Mononuclear cell (primary cell): ENCODE data around the gene MAF. TPM values are rescaled to one million over a fixed set of nuclear protein-coding genes. Genes with fewer than 3 reads are reported as not detected.
A peak's percentile ranks its signal among the peaks of the same experiment; 100 is the strongest.

ENCODE experiments used
- H3K27me3 ChIP-seq: 2 replicates; pipeline ENCODE4 v1.6.0; 2011; ENCODE audit warnings: low read length, control low read depth; ENCODE audit not compliant: insufficient read depth
- H3K4me1 ChIP-seq: 2 replicates; pipeline ENCODE4 v1.5.1; 2011; ENCODE audit warnings: mild to moderate bottlenecking, low read length, control low read depth; ENCODE audit not compliant: insufficient read depth
- H3K4me3 ChIP-seq: 2 replicates; pipeline ENCODE4 v1.5.1; 2011; ENCODE audit warnings: mild to moderate bottlenecking, low read length, moderate library complexity
- H3K9me3 ChIP-seq: 2 replicates; pipeline ENCODE4 v1.5.1; 2011; ENCODE audit warnings: low read depth, mild to moderate bottlenecking, control low read depth, low read length
- total RNA-seq: library from RNA; depleted of rRNA; stranded (reverse); fragments of >200 nt; gene quantifications from one replicate; pipeline ENCODE4 v1.2.3, GENCODE V29; 2012

MAF gene
- 9.1 TPM for total RNA-seq

GRCh38 chr16:79600638-79601091 is at the start of gene MAF:
Gene MAF (minus strand): TSS chr16:79600737. CDS start chr16:79599902, 835 bp downstream.
- Histone ChIP-seq H3K4me1 (peaks cover 20% of the 10 kb centered on the region), H3K9me3 (no peaks in the 10 kb centered on the region), H3K4me3 (peak within 1 kb of the TSS; percentile 59), H3K27me3 (peaks cover 41% of the 10 kb centered on the region)

- no peaks in the 10 kb centered on the region for H3K27me3 ChIP-seq
- no peak overlapping the region for H3K4me3 ChIP-seq
- H3K4me1 ChIP-seq = no peaks in the 10 kb centered on the region
- no peaks in the 10 kb centered on the region for H3K9me3 ChIP-seq
Measured at GRCh38 chr16:79648826-79649225, 48.3 kb upstream of the MAF start.

GRCh38 chr16:79647586-79647985 is 47.0 kb upstream of the MAF start:
- H3K4me1 ChIP-seq = no peaks in the 10 kb centered on the region
- H3K27me3 ChIP-seq = no peaks in the 10 kb centered on the region
- no peaks in the 10 kb centered on the region for H3K9me3 ChIP-seq
- H3K4me3 ChIP-seq = no peak overlapping the region

GRCh38 chr16:79645701-79646100 is 45.2 kb upstream of the MAF start:
- Histone ChIP-seq H3K9me3 (no peaks in the 10 kb centered on the region), H3K27me3 (no peaks in the 10 kb centered on the region), H3K4me3 (no peak overlapping the region), H3K4me1 (peaks cover 5% of the 10 kb centered on the region)

GRCh38 chr16:79644971-79645667 is 44.6 kb upstream of the MAF start:
- H3K9me3 ChIP-seq = no peaks in the 10 kb centered on the region
- H3K27me3 ChIP-seq = no peaks in the 10 kb centered on the region
- no peak overlapping the region for H3K4me3 ChIP-seq
- peaks cover 9% of the 10 kb centered on the region for H3K4me1 ChIP-seq

GRCh38 chr16:79642652-79643051 is 42.1 kb upstream of the MAF start:
- Histone ChIP-seq H3K4me3 (no peak overlapping the region), H3K4me1 (peaks cover 9% of the 10 kb centered on the region), H3K27me3 (no peaks in the 10 kb centered on the region), H3K9me3 (no peaks in the 10 kb centered on the region)

GRCh38 chr16:79640513-79641360 is 40.2 kb upstream of the MAF start:
- Histone ChIP-seq H3K9me3 (no peaks in the 10 kb centered on the region), H3K27me3 (no peaks in the 10 kb centered on the region), H3K4me1 (peaks cover 9% of the 10 kb centered on the region), H3K4me3 (no peak overlapping the region)

- Histone ChIP-seq H3K4me1 (peaks cover 9% of the 10 kb centered on the region), H3K4me3 (no peak overlapping the region), H3K27me3 (no peaks in the 10 kb centered on the region), H3K9me3 (no peaks in the 10 kb centered on the region)
Measured at GRCh38 chr16:79639576-79640311, 39.2 kb upstream of the MAF start.

- H3K4me1 ChIP-seq = peaks cover 9% of the 10 kb centered on the region
- no peaks in the 10 kb centered on the region for H3K9me3 ChIP-seq
- H3K4me3 ChIP-seq = no peak overlapping the region
- no peaks in the 10 kb centered on the region for H3K27me3 ChIP-seq
Measured at GRCh38 chr16:79638386-79638785, 37.8 kb upstream of the MAF start.

- no peaks in the 10 kb centered on the region for H3K9me3 ChIP-seq
- no peaks in the 10 kb centered on the region for H3K27me3 ChIP-seq
- no peak overlapping the region for H3K4me3 ChIP-seq
Measured at GRCh38 chr16:79635488-79635887, 35.0 kb upstream of the MAF start.

GRCh38 chr16:79634298-79634697 is 33.8 kb upstream of the MAF start:
- no peaks in the 10 kb centered on the region for H3K27me3 ChIP-seq
- no peaks in the 10 kb centered on the region for H3K9me3 ChIP-seq
- no peaks in the 10 kb centered on the region for H3K4me1 ChIP-seq
- no peak overlapping the region for H3K4me3 ChIP-seq

More at GRCh38 chr16:79635488-79635887, 35.0 kb upstream of the MAF start:
- peaks cover 2% of the 10 kb centered on the region for H3K4me1 ChIP-seq

- no peaks in the 10 kb centered on the region for H3K9me3 ChIP-seq
Measured at GRCh38 chr16:79632289-79632688, 31.8 kb upstream of the MAF start.

GRCh38 chr16:79628988-79629387 is 28.5 kb upstream of the MAF start:
- Histone ChIP-seq H3K9me3 (no peaks in the 10 kb centered on the region), H3K27me3 (no peaks in the 10 kb centered on the region), H3K4me1 (peaks cover 10% of the 10 kb centered on the region), H3K4me3 (no peak overlapping the region)

More at GRCh38 chr16:79632289-79632688, 31.8 kb upstream of the MAF start:
- Histone ChIP-seq H3K4me3 (no peak overlapping the region), H3K27me3 (no peaks in the 10 kb centered on the region), H3K4me1 (peaks cover 10% of the 10 kb centered on the region)

GRCh38 chr16:79628501-79628975 is 28.0 kb upstream of the MAF start:
- Histone ChIP-seq H3K27me3 (no peaks in the 10 kb centered on the region), H3K4me1 (peaks cover 10% of the 10 kb centered on the region), H3K9me3 (no peaks in the 10 kb centered on the region), H3K4me3 (no peak overlapping the region)

- Histone ChIP-seq H3K27me3 (no peaks in the 10 kb centered on the region), H3K9me3 (no peaks in the 10 kb centered on the region), H3K4me1 (peaks cover 10% of the 10 kb centered on the region), H3K4me3 (no peak overlapping the region)
Measured at GRCh38 chr16:79627092-79627491, 26.6 kb upstream of the MAF start.
